HepG2 (cell line): Measurements from ENCODE around the gene ADAMTS17. TPM values are rescaled to one million over a fixed set of nuclear protein-coding genes. Genes with fewer than 3 reads are reported as not detected.

ENCODE experiments used
- ATAC-seq: fragments of 200-7000 bp; cut with Tn5 transposase; 3 replicates; pipeline ENCODE4 v1.9.1; 2020; ENCODE audit warnings: mild to moderate bottlenecking, moderate library complexity
- BruUV-seq: library from RNA; stranded (reverse); fragments of 400-500 nt; replicated peaks from 2 replicates; lab custom pipeline; 2021; lab: Mats Ljungman, UMichigan
- CTCF ChIA-PET: fragments of 300-600 bp; formaldehyde crosslinking; extraction: SDS; loops from one replicate; lab custom pipeline; 2021; ENCODE audit warnings: low total read pairs, inconsistent platforms, low intra/inter-chr PET ratio; lab: Yijun Ruan, JAX
- POLR2A ChIA-PET: fragments of 350-600 bp; sonication (Branson Sonifier 250); formaldehyde crosslinking; loops from one replicate; lab custom pipeline; 2020; ENCODE audit warnings: antibody characterized with exemption, inconsistent platforms; lab: Yijun Ruan, JAX
- DNase-seq: peaks from one replicate; pipeline ENCODE4 v3.0.0-alpha.2; 2015; ENCODE audit warnings: low spot score
- FAIRE-seq: peaks from 3 replicates; lab custom pipeline; 2011; peaks lifted over from hg19 to GRCh38; lab: Jason Lieb, UNC
- H2AFZ ChIP-seq: one replicate; pipeline ENCODE4 v1.6.1; 2011; ENCODE audit warnings: low read length, inconsistent platforms
- H3K27ac ChIP-seq: fragments of 300-600 bp; 3 replicates; pipeline ENCODE4 v1.8.0; 2011; ENCODE audit warnings: mixed run types, mild to moderate bottlenecking, mixed read lengths, low read length, inconsistent platforms; ENCODE audit not compliant: insufficient read depth; ENCODE audit errors: extremely low read length
- H3K27me3 ChIP-seq, 2 experiments: fragments of 200-600 bp in 1 of 2; 2 replicates in 1 of 2; 3 replicates in 1 of 2; pipeline versions ENCODE4 v1.6.0 to v1.8.0; 2011; ENCODE audit warnings: low read length in 2 of 2, mild to moderate bottlenecking in 2 of 2, moderate library complexity in 2 of 2, inconsistent platforms in 1 of 2; ENCODE audit not compliant: insufficient read depth in 2 of 2, control insufficient read depth in 1 of 2
- H3K36me3 ChIP-seq, 2 experiments: fragments of 200-600 bp in 1 of 2; replicated peaks in 1 of 2; 2 replicates in 1 of 2; 3 replicates in 1 of 2; pipeline versions ENCODE4 v1.5.1 to v1.8.0; 2011; ENCODE audit warnings: low read length in 2 of 2, inconsistent platforms in 1 of 2; ENCODE audit not compliant: insufficient read depth in 2 of 2, control insufficient read depth in 1 of 2
- H3K4me1 ChIP-seq: 2 replicates; pipeline ENCODE4 v1.5.1; 2012; ENCODE audit warnings: low read length, inconsistent platforms; ENCODE audit not compliant: insufficient read depth
- H3K4me2 ChIP-seq: 2 replicates; pipeline ENCODE4 v1.6.0; 2011; ENCODE audit warnings: low read depth, low read length, inconsistent platforms
- H3K4me3 ChIP-seq, 3 experiments: fragments of 200-600 bp in 1 of 3; sonication (generic), shearing (Covaris generic) in 1 of 3; replicated peaks in 1 of 3; 2 replicates each; pipeline ENCODE4 v1.5.1; 2011 to 2016; ENCODE audit warnings: low read length in 3 of 3, inconsistent platforms in 2 of 3, low read depth in 2 of 3, mild to moderate bottlenecking in 2 of 3, control low read depth in 1 of 3, mixed read lengths in 1 of 3; ENCODE audit not compliant: insufficient read depth in 1 of 3
- H3K79me2 ChIP-seq: one replicate; pipeline ENCODE4 v1.6.1; 2011; ENCODE audit warnings: low read length, inconsistent platforms; ENCODE audit not compliant: insufficient read depth
- H3K9ac ChIP-seq: 2 replicates; pipeline ENCODE4 v1.6.0; 2011; ENCODE audit warnings: mild to moderate bottlenecking, low read depth, low read length, inconsistent platforms; ENCODE audit not compliant: insufficient read depth
- H3K9me3 ChIP-seq: 2 replicates; pipeline ENCODE4 v1.5.1; 2012; ENCODE audit warnings: mild to moderate bottlenecking, low read length
- H4K20me1 ChIP-seq: 2 replicates; pipeline ENCODE4 v1.6.0; 2011; ENCODE audit warnings: inconsistent platforms, mild to moderate bottlenecking, low read length, moderate library complexity; ENCODE audit not compliant: insufficient read depth
- CBX1 ChIP-seq: IDR thresholded peaks from one replicate; pipeline ENCODE4 v1.6.1; 2016; ENCODE audit warnings: antibody characterized with exemption, low read depth
- CEBPG ChIP-seq: IDR thresholded peaks from 2 replicates; pipeline ENCODE4 v1.6.1; 2016
- CREB1 ChIP-seq, 2 experiments: fragments of 450-650 bp in 1 of 2; IDR thresholded peaks; 2 replicates each; pipeline ENCODE4 v1.6.1; 2016 to 2017; ENCODE audit warnings: control low read depth in 1 of 2, mild to moderate bottlenecking in 1 of 2, missing compliant biosample characterization in 1 of 2, missing genetic modification characterization in 1 of 2
- REL ChIP-seq: sonication (generic); formaldehyde crosslinking; conservative IDR thresholded peaks from 2 replicates; pipeline ENCODE4 v1.8.0; 2022; ENCODE audit warnings: mild to moderate bottlenecking, missing genetic modification reagents, moderate library complexity
- SUZ12 ChIP-seq: fragments of 150-350 bp; IDR thresholded peaks from 2 replicates; pipeline ENCODE4 v1.6.1; 2014; ENCODE audit warnings: low read depth, low read length
- WGBS: methylation state at CpG from one replicate; pipeline ENCODE4 v1.1.6; 2017; ENCODE audit warnings: low lambda C conversion rate; 5-methylcytosine and 5-hydroxymethylcytosine counted together
- in situ Hi-C: cut with HindIII; loops from 2 replicates; pipeline ENCODE4 v1.10.0; 2017; ENCODE audit warnings: low pct_unique_long_range_greater_than_20kb; ENCODE audit not compliant: extremely low pct_ligation_motif_present
- intact Hi-C: fragments of 100-400 bp; cut with micrococcal nuclease; formaldehyde crosslinking; loops from one replicate; pipeline ENCODE4 v1.10.0; 2022; ENCODE audit not compliant: unreplicated experiment
- polyA plus RNA-seq, 8 experiments: library from polyadenylated mRNA; depleted of rRNA in 3 of 8; stranded (reverse) in 7 of 8; unstranded in 1 of 8; fragments of >200 nt; fragmentation: Illumina TruSeq in 4 of 8; extraction: Trizol in 4 of 8; gene quantifications; 2 replicates each; pipeline versions ENCODE4 v1.2.1 to v1.2.3, GENCODE V29; 2011 to 2016; ENCODE audit warnings: low read depth in 4 of 8, missing spikeins in 1 of 8, mixed read lengths in 1 of 8; ENCODE audit not compliant: insufficient read depth in 1 of 8
- total RNA-seq, 5 experiments: library from RNA; depleted of rRNA; stranded (reverse); fragments of >200 nt; fragmentation: Illumina TruSeq; extraction: Trizol; gene quantifications; 2 replicates each; pipeline ENCODE4 v1.2.3, GENCODE V29; 2016; ENCODE audit warnings: low read depth in 1 of 5

ADAMTS17 gene
- total and polyA plus RNA-seq, 2 of the 13 experiments (the other 11 are each of a cell fraction or from before 2014, with no cell fraction given): 0.02 to 0.04 TPM

GRCh38 chr15:100248236-100248635 lies 93.5 kb downstream of the ADAMTS17 start:
- no peak overlapping the region for H3K4me3 ChIP-seq
- H3K4me2 ChIP-seq: no peak overlapping the region
- no peaks in the 10 kb centered on the region for H3K79me2 ChIP-seq
- H3K9me3 ChIP-seq: no peaks in the 10 kb centered on the region
- 20% methylated on average over 4 of the region's 5 CpGs for WGBS
- no peak overlapping the region for H3K9ac ChIP-seq
- FAIRE-seq (no peak), ATAC-seq (no peak), DNase-seq (no peak)
- no peaks in the 10 kb centered on the region for H4K20me1 ChIP-seq
- POLR2A ChIA-PET: no interaction called here
- H2AFZ ChIP-seq: no peak overlapping the region
- BruUV-seq: no TSS peak
- in situ Hi-C loops: no loop called here
- H3K27me3 ChIP-seq: no peaks in the 10 kb centered on the region
- H3K27ac ChIP-seq: no peak overlapping the region
- CTCF ChIA-PET: no interaction called here
- intact Hi-C loops: no loop called here
- TF ChIP-seq CBX1: no peak
- TF ChIP-seq SUZ12: no peak
- no peaks in the 10 kb centered on the region for H3K4me1 ChIP-seq
- no peaks in the 10 kb centered on the region for H3K36me3 ChIP-seq

GRCh38 chr15:100247228-100248225 lies 94.2 kb downstream of the ADAMTS17 start:
- Histone ChIP-seq H3K27ac (no peak overlapping the region), H3K79me2 (no peaks in the 10 kb centered on the region), H3K4me1 (no peaks in the 10 kb centered on the region), H4K20me1 (no peaks in the 10 kb centered on the region), H3K4me2 (no peak overlapping the region), H3K9me3 (no peaks in the 10 kb centered on the region), H2AFZ (no peak overlapping the region), H3K27me3 (no peaks in the 10 kb centered on the region), H3K36me3 (no peaks in the 10 kb centered on the region), H3K9ac (no peak overlapping the region), H3K4me3 (no peak overlapping the region)
- DNase-seq: no peak
- in situ Hi-C loops: no loop called here
- TF ChIP-seq CREB1 (IDR thresholded peaks at IDR 0.05): peak; percentile 57
- TF ChIP-seq CREB1 (CRISPR knock-in tag; IDR thresholded peaks at IDR 0.05): no peak
- TF ChIP-seq REL (CRISPR knock-in tag): no peak
- no peak for TF ChIP-seq CEBPG
- CTCF ChIA-PET: no interaction called here
- 63% methylated on average over 21 of the region's 21 CpGs for WGBS
- BruUV-seq: no TSS peak
- FAIRE-seq: no peak
- POLR2A ChIA-PET: no interaction called here
- intact Hi-C loops: no loop called here
- no peak for ATAC-seq
